Measurements from ENCODE around the gene PREX1.

PREX1 gene

DNA sequence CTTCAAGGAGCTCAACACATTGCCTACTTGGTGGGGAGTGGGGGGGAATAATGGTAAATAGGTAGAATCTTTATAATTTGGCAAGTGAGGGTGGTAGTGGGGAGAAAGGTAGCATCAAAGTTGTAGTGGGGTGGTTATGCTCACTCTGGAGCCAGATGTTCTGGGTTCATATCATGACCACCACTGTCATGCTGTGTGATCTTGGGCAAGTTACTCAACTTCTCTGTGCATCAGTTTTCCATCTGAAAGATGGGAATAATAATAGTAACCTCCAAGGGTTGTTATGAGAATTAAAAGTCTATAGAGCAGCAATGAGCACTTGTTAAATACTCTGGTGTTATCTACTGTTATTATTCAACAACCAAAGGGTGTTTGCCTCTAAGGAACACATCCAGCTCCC, 22.0 kb upstream of the PREX1 start (continued):
- TF ChIP-seq, protein P1, sequence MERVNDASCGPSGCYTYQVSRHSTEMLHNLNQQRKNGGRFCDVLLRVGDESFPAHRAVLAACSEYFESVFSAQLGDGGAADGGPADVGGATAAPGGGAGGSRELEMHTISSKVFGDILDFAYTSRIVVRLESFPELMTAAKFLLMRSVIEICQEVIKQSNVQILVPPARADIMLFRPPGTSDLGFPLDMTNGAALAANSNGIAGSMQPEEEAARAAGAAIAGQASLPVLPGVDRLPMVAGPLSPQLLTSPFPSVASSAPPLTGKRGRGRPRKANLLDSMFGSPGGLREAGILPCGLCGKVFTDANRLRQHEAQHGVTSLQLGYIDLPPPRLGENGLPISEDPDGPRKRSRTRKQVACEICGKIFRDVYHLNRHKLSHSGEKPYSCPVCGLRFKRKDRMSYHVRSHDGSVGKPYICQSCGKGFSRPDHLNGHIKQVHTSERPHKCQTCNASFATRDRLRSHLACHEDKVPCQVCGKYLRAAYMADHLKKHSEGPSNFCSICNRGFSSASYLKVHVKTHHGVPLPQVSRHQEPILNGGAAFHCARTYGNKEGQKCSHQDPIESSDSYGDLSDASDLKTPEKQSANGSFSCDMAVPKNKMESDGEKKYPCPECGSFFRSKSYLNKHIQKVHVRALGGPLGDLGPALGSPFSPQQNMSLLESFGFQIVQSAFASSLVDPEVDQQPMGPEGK (CRISPR knock-in tag; IDR thresholded peaks at IDR 0.05; ENCODE audit: borderline replicate concordance): no peak
- TF ChIP-seq ZNF70 (CRISPR knock-in tag; IDR thresholded peaks at IDR 0.05) (no peak), ISL1 (CRISPR knock-in tag; IDR thresholded peaks at IDR 0.05) (no peak), ZFP3 (CRISPR knock-in tag; IDR thresholded peaks at IDR 0.05) (no peak)

DNA sequence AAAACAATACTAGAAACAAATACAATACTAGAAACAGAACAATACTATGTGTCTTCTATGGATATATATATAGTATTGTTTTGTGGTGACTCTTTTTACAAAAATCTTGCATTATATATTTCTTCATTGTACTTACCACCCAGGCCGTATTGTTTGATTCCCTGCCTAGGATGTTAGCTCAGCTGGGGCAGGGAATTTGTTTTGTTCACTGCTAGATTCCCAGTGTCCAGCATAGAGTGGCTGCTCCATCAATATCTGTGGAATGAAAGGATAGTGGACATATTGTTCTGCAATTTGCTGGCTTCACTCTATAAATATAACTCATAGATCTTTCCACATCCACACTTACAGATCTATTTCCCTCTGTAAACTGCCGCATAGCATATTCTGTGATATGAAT, 21.5 kb upstream of the PREX1 start:
- TF ChIP-seq PPARA (CRISPR knock-in tag; IDR thresholded peaks at IDR 0.05; ENCODE audit: borderline replicate concordance) (no peak), ZFP30 (CRISPR knock-in tag; IDR thresholded peaks at IDR 0.05) (no peak), TOX (CRISPR knock-in tag; IDR thresholded peaks at IDR 0.05; ENCODE audit: borderline replicate concordance) (no peak), ESRRG (CRISPR knock-in tag; IDR thresholded peaks at IDR 0.05) (no peak), OSR1 (CRISPR knock-in tag; IDR thresholded peaks at IDR 0.05) (no peak), TCF4 (CRISPR knock-in tag; IDR thresholded peaks at IDR 0.05; ENCODE audit: borderline replicate concordance) (no peak), ARNTL (CRISPR knock-in tag; IDR thresholded peaks at IDR 0.05; ENCODE audit: borderline replicate concordance, low read depth) (no peak), ZNF565 (CRISPR knock-in tag; conservative IDR thresholded peaks at IDR 0.05; ENCODE audit: low read depth) (no peak), ZNF70 (CRISPR knock-in tag; IDR thresholded peaks at IDR 0.05) (no peak), RARB (CRISPR knock-in tag; IDR thresholded peaks at IDR 0.05) (no peak), BACH2 (CRISPR knock-in tag; IDR thresholded peaks at IDR 0.05; ENCODE audit: borderline replicate concordance) (no peak), GLIS3 (CRISPR knock-in tag; IDR thresholded peaks at IDR 0.05) (no peak), ZNF8 (CRISPR knock-in tag; IDR thresholded peaks at IDR 0.05) (no peak), ZFP3 (CRISPR knock-in tag; IDR thresholded peaks at IDR 0.05) (no peak), CSDC2 (CRISPR knock-in tag; IDR thresholded peaks at IDR 0.05) (no peak)
- TF ChIP-seq, protein P2, sequence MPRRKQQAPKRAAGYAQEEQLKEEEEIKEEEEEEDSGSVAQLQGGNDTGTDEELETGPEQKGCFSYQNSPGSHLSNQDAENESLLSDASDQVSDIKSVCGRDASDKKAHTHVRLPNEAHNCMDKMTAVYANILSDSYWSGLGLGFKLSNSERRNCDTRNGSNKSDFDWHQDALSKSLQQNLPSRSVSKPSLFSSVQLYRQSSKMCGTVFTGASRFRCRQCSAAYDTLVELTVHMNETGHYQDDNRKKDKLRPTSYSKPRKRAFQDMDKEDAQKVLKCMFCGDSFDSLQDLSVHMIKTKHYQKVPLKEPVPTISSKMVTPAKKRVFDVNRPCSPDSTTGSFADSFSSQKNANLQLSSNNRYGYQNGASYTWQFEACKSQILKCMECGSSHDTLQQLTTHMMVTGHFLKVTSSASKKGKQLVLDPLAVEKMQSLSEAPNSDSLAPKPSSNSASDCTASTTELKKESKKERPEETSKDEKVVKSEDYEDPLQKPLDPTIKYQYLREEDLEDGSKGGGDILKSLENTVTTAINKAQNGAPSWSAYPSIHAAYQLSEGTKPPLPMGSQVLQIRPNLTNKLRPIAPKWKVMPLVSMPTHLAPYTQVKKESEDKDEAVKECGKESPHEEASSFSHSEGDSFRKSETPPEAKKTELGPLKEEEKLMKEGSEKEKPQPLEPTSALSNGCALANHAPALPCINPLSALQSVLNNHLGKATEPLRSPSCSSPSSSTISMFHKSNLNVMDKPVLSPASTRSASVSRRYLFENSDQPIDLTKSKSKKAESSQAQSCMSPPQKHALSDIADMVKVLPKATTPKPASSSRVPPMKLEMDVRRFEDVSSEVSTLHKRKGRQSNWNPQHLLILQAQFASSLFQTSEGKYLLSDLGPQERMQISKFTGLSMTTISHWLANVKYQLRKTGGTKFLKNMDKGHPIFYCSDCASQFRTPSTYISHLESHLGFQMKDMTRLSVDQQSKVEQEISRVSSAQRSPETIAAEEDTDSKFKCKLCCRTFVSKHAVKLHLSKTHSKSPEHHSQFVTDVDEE (CRISPR knock-in tag; IDR thresholded peaks at IDR 0.05): no peak
- TF ChIP-seq, protein P3, sequence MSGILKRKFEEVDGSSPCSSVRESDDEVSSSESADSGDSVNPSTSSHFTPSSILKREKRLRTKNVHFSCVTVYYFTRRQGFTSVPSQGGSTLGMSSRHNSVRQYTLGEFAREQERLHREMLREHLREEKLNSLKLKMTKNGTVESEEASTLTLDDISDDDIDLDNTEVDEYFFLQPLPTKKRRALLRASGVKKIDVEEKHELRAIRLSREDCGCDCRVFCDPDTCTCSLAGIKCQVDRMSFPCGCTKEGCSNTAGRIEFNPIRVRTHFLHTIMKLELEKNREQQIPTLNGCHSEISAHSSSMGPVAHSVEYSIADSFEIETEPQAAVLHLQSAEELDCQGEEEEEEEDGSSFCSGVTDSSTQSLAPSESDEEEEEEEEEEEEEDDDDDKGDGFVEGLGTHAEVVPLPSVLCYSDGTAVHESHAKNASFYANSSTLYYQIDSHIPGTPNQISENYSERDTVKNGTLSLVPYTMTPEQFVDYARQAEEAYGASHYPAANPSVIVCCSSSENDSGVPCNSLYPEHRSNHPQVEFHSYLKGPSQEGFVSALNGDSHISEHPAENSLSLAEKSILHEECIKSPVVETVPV (CRISPR knock-in tag; IDR thresholded peaks at IDR 0.05): no peak
- TF ChIP-seq, protein P4, sequence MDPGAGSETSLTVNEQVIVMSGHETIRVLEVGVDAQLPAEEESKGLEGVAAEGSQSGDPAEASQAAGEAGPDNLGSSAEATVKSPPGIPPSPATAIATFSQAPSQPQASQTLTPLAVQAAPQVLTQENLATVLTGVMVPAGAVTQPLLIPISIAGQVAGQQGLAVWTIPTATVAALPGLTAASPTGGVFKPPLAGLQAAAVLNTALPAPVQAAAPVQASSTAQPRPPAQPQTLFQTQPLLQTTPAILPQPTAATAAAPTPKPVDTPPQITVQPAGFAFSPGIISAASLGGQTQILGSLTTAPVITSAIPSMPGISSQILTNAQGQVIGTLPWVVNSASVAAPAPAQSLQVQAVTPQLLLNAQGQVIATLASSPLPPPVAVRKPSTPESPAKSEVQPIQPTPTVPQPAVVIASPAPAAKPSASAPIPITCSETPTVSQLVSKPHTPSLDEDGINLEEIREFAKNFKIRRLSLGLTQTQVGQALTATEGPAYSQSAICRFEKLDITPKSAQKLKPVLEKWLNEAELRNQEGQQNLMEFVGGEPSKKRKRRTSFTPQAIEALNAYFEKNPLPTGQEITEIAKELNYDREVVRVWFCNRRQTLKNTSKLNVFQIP (CRISPR knock-in tag; IDR thresholded peaks at IDR 0.05; ENCODE audit: borderline replicate concordance, low read depth): no peak
- TF ChIP-seq, protein P5, sequence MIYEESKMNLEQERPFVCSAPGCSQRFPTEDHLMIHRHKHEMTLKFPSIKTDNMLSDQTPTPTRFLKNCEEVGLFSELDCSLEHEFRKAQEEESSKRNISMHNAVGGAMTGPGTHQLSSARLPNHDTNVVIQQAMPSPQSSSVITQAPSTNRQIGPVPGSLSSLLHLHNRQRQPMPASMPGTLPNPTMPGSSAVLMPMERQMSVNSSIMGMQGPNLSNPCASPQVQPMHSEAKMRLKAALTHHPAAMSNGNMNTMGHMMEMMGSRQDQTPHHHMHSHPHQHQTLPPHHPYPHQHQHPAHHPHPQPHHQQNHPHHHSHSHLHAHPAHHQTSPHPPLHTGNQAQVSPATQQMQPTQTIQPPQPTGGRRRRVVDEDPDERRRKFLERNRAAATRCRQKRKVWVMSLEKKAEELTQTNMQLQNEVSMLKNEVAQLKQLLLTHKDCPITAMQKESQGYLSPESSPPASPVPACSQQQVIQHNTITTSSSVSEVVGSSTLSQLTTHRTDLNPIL (CRISPR knock-in tag; IDR thresholded peaks at IDR 0.05; ENCODE audit: low read depth): no peak
- TF ChIP-seq, protein P1 (CRISPR knock-in tag; IDR thresholded peaks at IDR 0.05; ENCODE audit: borderline replicate concordance): no peak
- ATAC-seq: no peak
